HCT116 (cell line): ENCODE results near the gene ZNF532.
"Not testable (repeated sequence)": the region's sequence is repeated elsewhere in the genome, so short reads cannot be mapped to it uniquely, and the experiment has no call there.

Source experiments
- CTCF ChIP-seq, 3 experiments: fragments of 200-600 bp in 1 of 3; sonication (generic) in 1 of 3; IDR thresholded peaks in 2 of 3; conservative IDR thresholded peaks in 1 of 3; 2 replicates each; pipeline ENCODE4 v1.5.1; 2012 to 2017; ENCODE audit warnings: low read depth in 2 of 3, low read length in 2 of 3, antibody characterized with exemption in 1 of 3, borderline replicate concordance in 1 of 3, control low read depth in 1 of 3, mild to moderate bottlenecking in 1 of 3, mixed read lengths in 1 of 3, mixed run types in 1 of 3, moderate library complexity in 1 of 3; ENCODE audit not compliant: insufficient read depth in 1 of 3
- EGR1 ChIP-seq: IDR thresholded peaks from 2 replicates; pipeline ENCODE4 v1.6.1; 2012; ENCODE audit warnings: low read depth
- EZH2 ChIP-seq: fragments of 200-600 bp; sonication (generic); IDR thresholded peaks from 2 replicates; pipeline ENCODE4 v1.6.1; 2017; ENCODE audit warnings: antibody characterized with exemption, mixed run types
- FOSL1 ChIP-seq: IDR thresholded peaks from 2 replicates; pipeline ENCODE4 v1.6.1; 2012; ENCODE audit warnings: low read depth
- MAX ChIP-seq: IDR thresholded peaks from 2 replicates; pipeline ENCODE4 v1.6.1; 2012
- POLR2AphosphoS5 ChIP-seq: IDR thresholded peaks from 2 replicates; pipeline ENCODE4 v1.6.1; 2011; ENCODE audit warnings: mild to moderate bottlenecking, low read depth, low read length, moderate library complexity
- REST ChIP-seq: IDR thresholded peaks from 2 replicates; pipeline ENCODE4 v1.6.1; 2012; ENCODE audit warnings: low read depth
- TCF7L2 ChIP-seq: IDR thresholded peaks from 2 replicates; pipeline ENCODE4 v1.7.0; 2011; ENCODE audit warnings: borderline replicate concordance, inconsistent platforms; ENCODE audit not compliant: insufficient read depth, insufficient read length; ENCODE audit errors: extremely low read depth
- ZBTB33 ChIP-seq: IDR thresholded peaks from 2 replicates; pipeline ENCODE4 v1.6.1; 2011; ENCODE audit warnings: mild to moderate bottlenecking, low read length, moderate library complexity; ENCODE audit not compliant: insufficient replicate concordance; ENCODE audit errors: extremely low read depth

GRCh38 chr18:58829886-58830285 is 34.8 kb upstream of the ZNF532 start:
- TF ChIP-seq EZH2; EGR1; TCF7L2; CTCF (IDR thresholded peaks at IDR 0.05 in 2 of 3, conservative IDR thresholded peaks at IDR 0.05 in 1 of 3; ENCODE audit: borderline replicate concordance in 1 of 3, insufficient read depth in 1 of 3, low read depth in 2 of 3, low read length in 2 of 3); MAX; FOSL1; REST; ZBTB33; POLR2AphosphoS5: not testable (repeated sequence)
